RWPE1 (cell line): ENCODE data around the gene SRSF12.

Experiments
- CTCF ChIA-PET: fragments of 350-600 bp; sonication (Branson Sonifier 250); formaldehyde crosslinking; extraction: SDS; loops from one replicate; lab custom pipeline; 2021; lab: Yijun Ruan, JAX
- POLR2A ChIA-PET: fragments of 400-600 bp; formaldehyde crosslinking; extraction: SDS; loops from one replicate; lab custom pipeline; 2020; ENCODE audit warnings: antibody characterized with exemption; ENCODE audit not compliant: low non-redundant PET; lab: Yijun Ruan, JAX
- DNase-seq: peaks from one replicate; pipeline ENCODE4 v3.0.0; 2012; ENCODE audit warnings: low spot score
- H3K27ac ChIP-seq: fragments of 450-650 bp; 2 replicates; pipeline ENCODE4 v1.5.1; 2017
- CTCF ChIP-seq: fragments of 450-650 bp; conservative IDR thresholded peaks from 2 replicates; pipeline ENCODE4 v1.5.1; 2017; ENCODE audit warnings: low read depth, mild to moderate bottlenecking

SRSF12 gene

DNA sequence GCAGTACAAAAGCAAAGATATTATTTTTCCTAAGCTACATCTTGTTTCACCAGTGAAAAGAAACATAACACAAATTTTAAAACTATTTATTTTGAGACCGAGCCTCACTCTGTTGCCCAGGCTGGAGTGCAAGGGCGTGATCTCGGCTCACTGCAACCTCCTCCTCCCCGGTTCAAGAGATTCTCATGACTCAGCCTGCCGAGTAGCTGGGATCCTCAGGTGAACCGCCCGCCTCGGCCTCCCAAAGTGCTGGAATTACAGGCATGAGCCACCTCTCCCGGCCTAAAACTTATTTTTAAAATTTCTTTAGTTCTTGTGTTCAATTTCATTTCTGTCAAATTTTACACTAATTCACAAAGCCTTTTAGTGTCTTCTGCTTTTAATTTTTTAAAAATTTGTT, 5.9 kb downstream of the SRSF12 start:
- DNase-seq = no peak
- POLR2A ChIA-PET = interaction anchor here (0.6 kb wide), 1 partner anchor 290 kb away, joined by 3 read pairs; no protein-coding TSS in a partner anchor
- CTCF ChIA-PET = interaction anchor here (0.7 kb wide), 1 partner anchor 34 kb away, joined by 3 read pairs; the partner anchor contains the start of gene PM20D2

DNA sequence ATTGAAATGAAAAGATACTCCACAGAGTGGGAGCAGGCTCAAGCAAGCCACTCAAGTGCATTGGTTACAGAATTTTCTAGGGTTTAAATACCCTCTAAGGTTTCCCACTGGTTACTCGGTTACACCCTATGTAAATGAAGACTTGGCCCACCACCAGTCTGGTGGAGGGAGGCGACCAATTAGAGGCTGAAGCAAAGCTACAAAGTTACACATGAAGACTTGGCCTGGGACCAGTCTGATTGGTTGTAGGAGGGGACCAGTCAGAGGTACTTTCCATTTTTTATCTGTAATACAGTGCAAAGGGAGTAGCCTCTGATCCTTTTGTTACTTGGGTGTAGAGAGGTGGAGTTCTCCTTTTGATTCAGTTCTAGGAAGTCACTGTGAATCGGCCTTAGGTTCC, 7.6 kb downstream of the SRSF12 start:
- POLR2A ChIA-PET = no interaction called here
- no peak for TF ChIP-seq CTCF
- H3K27ac ChIP-seq = no peak overlapping the region
- DNase-seq = no peak
- CTCF ChIA-PET = no interaction called here

More for the DNA sequence above, 5.9 kb downstream of the SRSF12 start:
- H3K27ac ChIP-seq = no peak overlapping the region
- TF ChIP-seq CTCF = no peak

- H3K27ac ChIP-seq = no peak overlapping the region
- ChIA-PET CTCF (no interaction called here), POLR2A (no interaction called here)
- no peak for TF ChIP-seq CTCF
- DNase-seq = no peak
Measured at GRCh38 chr6:89100114-89100513, 17.8 kb downstream of the SRSF12 start.

DNA sequence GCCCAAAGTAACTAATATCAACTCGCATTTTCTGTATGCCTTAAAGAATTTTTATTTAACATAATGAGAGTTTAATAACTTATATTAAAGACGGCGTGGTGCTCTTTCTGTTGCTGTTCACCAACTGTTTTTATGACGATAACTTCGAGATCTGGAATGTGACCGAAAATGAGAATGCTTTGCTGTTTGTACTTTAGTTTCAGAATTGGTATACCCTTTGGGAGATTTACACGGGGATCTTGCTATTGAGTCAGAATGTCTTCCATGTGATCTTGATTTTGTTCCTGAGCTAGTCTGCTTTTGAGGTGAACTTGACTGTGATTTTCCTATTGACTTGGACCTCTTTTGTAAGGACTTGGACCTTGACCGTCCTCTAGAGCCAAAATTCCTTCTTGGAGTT, 19.4 kb downstream of the SRSF12 start:
- H3K27ac ChIP-seq = no peak overlapping the region
- TF ChIP-seq CTCF = no peak
- CTCF ChIA-PET = no interaction called here
- DNase-seq = no peak
- POLR2A ChIA-PET = no interaction called here

DNA sequence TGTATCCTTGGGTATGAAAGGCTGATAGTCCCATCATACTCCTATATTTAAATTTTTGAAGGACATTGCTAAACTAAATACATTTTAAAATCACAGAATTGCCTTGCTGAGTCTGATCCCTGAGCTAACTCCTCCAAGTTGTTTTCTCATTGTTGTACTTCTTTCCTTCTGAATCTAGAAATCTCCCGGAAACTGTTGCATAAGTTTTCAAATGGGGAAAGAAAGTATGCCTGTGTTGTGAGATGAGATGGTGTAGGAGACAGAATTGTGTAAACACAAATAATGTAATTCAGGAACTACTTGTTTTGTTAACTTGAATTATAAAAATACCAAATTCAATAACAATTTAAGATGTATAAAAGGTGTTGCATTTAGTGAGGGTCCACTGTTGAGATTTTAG, 30.0 kb downstream of the SRSF12 start:
- no peak overlapping the region for H3K27ac ChIP-seq
- no peak for DNase-seq
- TF ChIP-seq CTCF = no peak
- CTCF ChIA-PET = interaction anchor here (0.6 kb wide), 1 partner anchor 45 kb away, joined by 3 read pairs; no protein-coding TSS in a partner anchor
- POLR2A ChIA-PET = no interaction called here

DNA sequence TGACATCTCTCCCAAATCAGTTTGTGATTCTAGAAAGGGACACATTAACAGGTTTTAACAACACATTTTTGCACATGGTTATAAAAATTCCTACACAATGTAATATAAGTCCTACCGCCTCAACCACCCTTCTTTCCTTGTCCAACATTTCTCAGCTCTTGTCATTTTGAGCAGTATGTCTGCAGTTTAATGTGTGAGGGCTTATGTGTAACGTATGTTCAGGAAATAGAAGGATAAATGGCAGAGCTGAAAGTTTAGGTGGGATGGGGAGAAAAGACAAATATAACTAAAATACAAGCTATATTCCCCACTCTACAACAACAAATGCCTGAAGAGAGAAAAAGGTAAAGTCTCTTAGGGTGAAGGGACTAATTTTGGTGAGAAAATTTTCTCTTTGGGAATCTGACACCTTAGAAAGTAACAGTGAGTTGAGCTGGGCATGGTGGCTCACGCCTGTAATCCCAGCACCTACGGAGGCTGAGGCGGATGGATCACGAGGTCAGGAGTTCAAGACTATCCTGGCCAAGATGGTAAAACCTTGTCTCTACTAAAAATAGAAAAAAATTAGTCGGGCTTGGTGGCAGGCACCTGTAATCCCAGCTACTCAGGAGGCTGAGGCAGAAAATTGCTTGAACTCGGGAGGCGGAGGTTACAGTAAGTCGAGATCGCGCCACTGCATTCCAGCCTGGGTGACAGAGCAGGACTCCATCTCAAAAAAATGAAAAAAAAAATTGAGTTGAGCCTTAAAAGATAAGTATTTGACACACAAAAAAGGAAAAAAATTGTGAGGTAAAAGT, 32.3 kb downstream of the SRSF12 start:
- ChIA-PET CTCF (no interaction called here), POLR2A (interaction anchor here (0.7 kb wide), 1 partner anchor 188 kb away, joined by 3 read pairs; no protein-coding TSS in a partner anchor)
- no peak overlapping the region; the same call in 1 of the 2 replicates for H3K27ac ChIP-seq
- TF ChIP-seq CTCF = no peak
- no peak for DNase-seq
